ENCODE measurements around the gene PRR5L.

GRCh38 chr11:36407356-36407755 is 111.3 kb downstream of the PRR5L start:
- TF ChIP-seq CTCF (IDR thresholded peaks at IDR 0.05; ENCODE audit: insufficient read depth, low read length) (no peak), POLR2AphosphoS5 (IDR thresholded peaks at IDR 0.05; ENCODE audit: low read depth) (no peak), REST (IDR thresholded peaks at IDR 0.05; ENCODE audit: insufficient replicate concordance, low read depth) (no peak), GABPA (IDR thresholded peaks at IDR 0.05; ENCODE audit: low read depth) (no peak)
